Panc1 (cell line): ENCODE data around the gene MLN. TPM values are rescaled to one million over a fixed set of nuclear protein-coding genes. Genes with fewer than 3 reads are reported as not detected.

Source experiments
- ATAC-seq: fragments of 200-7000 bp; cut with Tn5 transposase; 2 replicates; pipeline ENCODE4 v1.9.1; 2020; ENCODE audit warnings: mild to moderate bottlenecking, moderate library complexity
- BruUV-seq: library from RNA; stranded (reverse); fragments of 400-500 nt; replicated peaks from 2 replicates; lab custom pipeline; 2021; lab: Mats Ljungman, UMichigan
- CTCF ChIA-PET: fragments of 300-600 bp; sonication (Branson Sonifier 250); formaldehyde crosslinking; loops from one replicate; lab custom pipeline; 2022; ENCODE audit warnings: antibody characterized with exemption; lab: Charles Lee
- POLR2A ChIA-PET: fragments of 300-600 bp; sonication (Branson Sonifier 250); formaldehyde crosslinking; loops from one replicate; lab custom pipeline; 2022; ENCODE audit warnings: antibody characterized with exemption; lab: Charles Lee
- DNase-seq: peaks from one replicate; pipeline ENCODE4 v3.0.0-alpha.2; 2010; ENCODE audit warnings: low read depth, low spot score
- H3K27ac ChIP-seq: 2 replicates; pipeline ENCODE4 v1.5.1; 2011; ENCODE audit warnings: mild to moderate bottlenecking, low read length, inconsistent platforms
- H3K27me3 ChIP-seq: fragments of 200-500 bp; sonication (Bioruptor generic); 2 replicates; pipeline ENCODE4 v1.6.0; 2014; ENCODE audit warnings: low read length, inconsistent platforms; ENCODE audit not compliant: control insufficient read depth, insufficient read depth
- H3K36me3 ChIP-seq: fragments of 200-500 bp; sonication (Bioruptor generic); 2 replicates; pipeline ENCODE4 v1.5.1; 2014; ENCODE audit warnings: inconsistent platforms, mild to moderate bottlenecking, low read length, moderate library complexity; ENCODE audit not compliant: control insufficient read depth, insufficient read depth
- H3K4me1 ChIP-seq: 2 replicates; pipeline ENCODE4 v1.5.1; 2011; ENCODE audit warnings: inconsistent platforms, mild to moderate bottlenecking, low read length, moderate library complexity; ENCODE audit not compliant: control insufficient read depth, insufficient read depth
- H3K4me3 ChIP-seq, 2 experiments: 2 replicates each; pipeline ENCODE4 v1.5.1; 2011 to 2012; ENCODE audit warnings: low read depth in 2 of 2, low read length in 2 of 2, mild to moderate bottlenecking in 2 of 2, inconsistent platforms in 1 of 2, moderate library complexity in 1 of 2
- H3K9me3 ChIP-seq: fragments of 200-500 bp; sonication (Bioruptor generic); 2 replicates; pipeline ENCODE4 v1.5.1; 2014; ENCODE audit warnings: low read depth, mild to moderate bottlenecking, inconsistent platforms, low read length, moderate library complexity; ENCODE audit not compliant: control insufficient read depth, insufficient read depth
- POLR2AphosphoS5 ChIP-seq: IDR thresholded peaks from 2 replicates; pipeline ENCODE4 v1.6.1; 2012; ENCODE audit warnings: mild to moderate bottlenecking, low read depth, low read length, moderate library complexity
- SIN3A ChIP-seq: IDR thresholded peaks from 2 replicates; pipeline ENCODE4 v1.6.1; 2012; ENCODE audit warnings: low read depth, mild to moderate bottlenecking, low read length, moderate library complexity, borderline replicate concordance; ENCODE audit not compliant: insufficient read depth
- TCF7L2 ChIP-seq: IDR thresholded peaks from 2 replicates; pipeline ENCODE4 v1.6.1; 2011; ENCODE audit warnings: mild to moderate bottlenecking, low read depth, low read length, inconsistent platforms
- in situ Hi-C: cut with HindIII; loops from 2 replicates; pipeline ENCODE4 v1.10.0; 2016; ENCODE audit warnings: low sequenced_read_pairs, low pct_unique_long_range_greater_than_20kb
- intact Hi-C: fragments of 100-400 bp; cut with micrococcal nuclease; formaldehyde crosslinking; loops from one replicate; pipeline ENCODE4 v1.10.0; 2022; ENCODE audit not compliant: unreplicated experiment
- total RNA-seq: library from RNA; stranded (reverse); gene quantifications from one replicate; pipeline ENCODE4 v1.2.1, GENCODE V29; 2021; ENCODE audit not compliant: unreplicated experiment
- TF ChIP-seq, protein P1 (sequence below): fragments of 450-650 bp; IDR thresholded peaks from 2 replicates; pipeline ENCODE4 v1.5.1; 2017; ENCODE audit warnings: mild to moderate bottlenecking
- TF ChIP-seq, protein P2 (sequence below), 2 experiments: IDR thresholded peaks; 2 replicates each; pipeline ENCODE4 v1.6.1; 2011 to 2012; ENCODE audit warnings: low read depth in 2 of 2, control low read depth in 1 of 2, low read length in 1 of 2, mild to moderate bottlenecking in 1 of 2, moderate library complexity in 1 of 2; ENCODE audit not compliant: insufficient read depth in 1 of 2

The MLN gene
- total RNA-seq, 1 experiment from 2014 or later, result not detected

DNA sequence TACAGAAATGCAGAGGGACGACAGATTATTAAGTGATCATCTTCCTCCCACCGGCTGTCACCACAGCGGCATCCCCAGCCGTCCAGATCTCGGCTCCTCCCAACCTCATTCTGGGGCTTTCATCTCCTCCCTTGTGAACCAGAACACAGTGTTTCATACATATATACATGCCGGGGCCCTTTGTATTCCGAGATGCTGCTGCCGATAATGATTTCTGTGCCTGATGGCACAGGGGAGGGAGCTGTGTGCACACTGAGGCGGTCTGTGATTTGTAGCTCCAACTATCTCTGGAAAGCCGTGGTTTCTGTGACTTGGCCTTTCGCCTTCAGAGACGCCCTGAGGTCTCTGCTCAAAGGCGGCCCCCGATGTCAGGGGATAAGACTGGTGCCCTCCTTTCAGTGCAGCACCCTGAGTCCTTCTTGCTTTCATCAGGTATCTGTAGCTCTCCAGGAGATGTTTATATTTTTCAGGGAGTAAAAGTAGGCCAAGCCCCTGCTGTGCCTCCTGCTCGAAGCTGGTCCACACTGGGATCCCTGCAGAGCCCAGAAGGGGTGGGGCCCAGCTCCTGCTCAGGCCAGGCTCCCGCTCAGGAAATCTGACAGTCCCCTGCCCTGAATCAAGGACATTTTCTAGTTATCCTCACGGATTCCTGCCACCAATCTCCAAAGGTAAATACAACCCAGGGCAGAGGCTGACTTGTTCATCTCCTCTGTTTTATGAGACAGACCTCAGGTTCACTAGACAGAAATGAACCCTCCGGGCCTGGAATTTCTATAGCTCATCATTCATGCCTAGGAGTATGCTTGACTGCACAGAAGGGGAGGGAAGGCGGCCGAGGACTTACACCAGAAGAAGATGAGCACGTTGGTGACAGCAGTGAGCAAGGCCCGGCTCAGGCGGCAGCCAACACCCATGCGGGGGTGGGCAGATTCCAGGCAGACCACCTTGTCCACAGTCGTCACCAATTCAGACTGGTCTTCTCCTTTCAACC lies 26.1 kb downstream of the MLN start:
- ATAC-seq (no peak), DNase-seq (no peak)
- TF ChIP-seq, protein P1, sequence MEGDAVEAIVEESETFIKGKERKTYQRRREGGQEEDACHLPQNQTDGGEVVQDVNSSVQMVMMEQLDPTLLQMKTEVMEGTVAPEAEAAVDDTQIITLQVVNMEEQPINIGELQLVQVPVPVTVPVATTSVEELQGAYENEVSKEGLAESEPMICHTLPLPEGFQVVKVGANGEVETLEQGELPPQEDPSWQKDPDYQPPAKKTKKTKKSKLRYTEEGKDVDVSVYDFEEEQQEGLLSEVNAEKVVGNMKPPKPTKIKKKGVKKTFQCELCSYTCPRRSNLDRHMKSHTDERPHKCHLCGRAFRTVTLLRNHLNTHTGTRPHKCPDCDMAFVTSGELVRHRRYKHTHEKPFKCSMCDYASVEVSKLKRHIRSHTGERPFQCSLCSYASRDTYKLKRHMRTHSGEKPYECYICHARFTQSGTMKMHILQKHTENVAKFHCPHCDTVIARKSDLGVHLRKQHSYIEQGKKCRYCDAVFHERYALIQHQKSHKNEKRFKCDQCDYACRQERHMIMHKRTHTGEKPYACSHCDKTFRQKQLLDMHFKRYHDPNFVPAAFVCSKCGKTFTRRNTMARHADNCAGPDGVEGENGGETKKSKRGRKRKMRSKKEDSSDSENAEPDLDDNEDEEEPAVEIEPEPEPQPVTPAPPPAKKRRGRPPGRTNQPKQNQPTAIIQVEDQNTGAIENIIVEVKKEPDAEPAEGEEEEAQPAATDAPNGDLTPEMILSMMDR, result no peak
- TF ChIP-seq, protein P2, sequence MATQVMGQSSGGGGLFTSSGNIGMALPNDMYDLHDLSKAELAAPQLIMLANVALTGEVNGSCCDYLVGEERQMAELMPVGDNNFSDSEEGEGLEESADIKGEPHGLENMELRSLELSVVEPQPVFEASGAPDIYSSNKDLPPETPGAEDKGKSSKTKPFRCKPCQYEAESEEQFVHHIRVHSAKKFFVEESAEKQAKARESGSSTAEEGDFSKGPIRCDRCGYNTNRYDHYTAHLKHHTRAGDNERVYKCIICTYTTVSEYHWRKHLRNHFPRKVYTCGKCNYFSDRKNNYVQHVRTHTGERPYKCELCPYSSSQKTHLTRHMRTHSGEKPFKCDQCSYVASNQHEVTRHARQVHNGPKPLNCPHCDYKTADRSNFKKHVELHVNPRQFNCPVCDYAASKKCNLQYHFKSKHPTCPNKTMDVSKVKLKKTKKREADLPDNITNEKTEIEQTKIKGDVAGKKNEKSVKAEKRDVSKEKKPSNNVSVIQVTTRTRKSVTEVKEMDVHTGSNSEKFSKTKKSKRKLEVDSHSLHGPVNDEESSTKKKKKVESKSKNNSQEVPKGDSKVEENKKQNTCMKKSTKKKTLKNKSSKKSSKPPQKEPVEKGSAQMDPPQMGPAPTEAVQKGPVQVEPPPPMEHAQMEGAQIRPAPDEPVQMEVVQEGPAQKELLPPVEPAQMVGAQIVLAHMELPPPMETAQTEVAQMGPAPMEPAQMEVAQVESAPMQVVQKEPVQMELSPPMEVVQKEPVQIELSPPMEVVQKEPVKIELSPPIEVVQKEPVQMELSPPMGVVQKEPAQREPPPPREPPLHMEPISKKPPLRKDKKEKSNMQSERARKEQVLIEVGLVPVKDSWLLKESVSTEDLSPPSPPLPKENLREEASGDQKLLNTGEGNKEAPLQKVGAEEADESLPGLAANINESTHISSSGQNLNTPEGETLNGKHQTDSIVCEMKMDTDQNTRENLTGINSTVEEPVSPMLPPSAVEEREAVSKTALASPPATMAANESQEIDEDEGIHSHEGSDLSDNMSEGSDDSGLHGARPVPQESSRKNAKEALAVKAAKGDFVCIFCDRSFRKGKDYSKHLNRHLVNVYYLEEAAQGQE (IDR thresholded peaks at IDR 0.05; ENCODE audit: insufficient read depth in 1 of 2, low read depth in 2 of 2, low read length in 1 of 2), result no peak
- TF ChIP-seq POLR2AphosphoS5 (no peak), SIN3A (no peak), TCF7L2 (no peak)
- no peaks in the 10 kb centered on the region for H3K27me3 ChIP-seq
- intact Hi-C loops, result no loop called here
- no peaks in the 10 kb centered on the region for H3K9me3 ChIP-seq
- H3K36me3 ChIP-seq, result peaks cover 22% of the 10 kb centered on the region
- BruUV-seq, result no TSS peak
- H3K27ac ChIP-seq, result no peak overlapping the region
- H3K4me3 ChIP-seq, result no peak overlapping the region
- CTCF ChIA-PET, result no interaction called here
- in situ Hi-C loops, result no loop called here
- peaks cover 38% of the 10 kb centered on the region for H3K4me1 ChIP-seq
- POLR2A ChIA-PET, result no interaction called here

DNA sequence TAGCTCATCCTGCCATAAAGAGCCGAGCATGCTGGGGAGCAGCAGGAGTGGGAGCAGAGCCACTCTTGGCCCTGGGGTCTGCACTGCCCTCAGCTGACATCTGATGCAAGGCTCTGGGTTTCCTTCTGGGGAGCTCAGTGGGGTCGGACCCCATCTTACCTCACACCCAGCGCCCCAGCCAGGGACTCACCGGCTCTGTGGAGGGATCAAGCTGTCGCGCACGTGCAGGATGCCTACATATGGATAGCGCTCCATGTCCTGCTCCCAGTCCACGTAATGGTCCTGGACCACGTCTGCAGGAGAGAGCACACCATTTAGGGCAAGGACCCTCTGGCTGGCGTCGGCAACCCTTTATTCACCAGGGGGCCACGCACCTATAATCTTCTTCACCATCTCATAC lies 27.0 kb downstream of the MLN start:
- H3K27ac ChIP-seq, result no peak overlapping the region
- H3K4me3 ChIP-seq, result no peak overlapping the region
- DNase-seq (no peak), ATAC-seq (no peak)
- peaks cover 37% of the 10 kb centered on the region for H3K4me1 ChIP-seq
- POLR2A ChIA-PET, result no interaction called here
- TF ChIP-seq TCF7L2 (no peak), SIN3A (no peak), POLR2AphosphoS5 (no peak)
- TF ChIP-seq, protein P1, result no peak
- TF ChIP-seq, protein P2 (IDR thresholded peaks at IDR 0.05; ENCODE audit: insufficient read depth in 1 of 2, low read depth in 2 of 2, low read length in 1 of 2), result no peak
- H3K36me3 ChIP-seq, result peaks cover 22% of the 10 kb centered on the region
- in situ Hi-C loops, result no loop called here
- H3K9me3 ChIP-seq, result no peaks in the 10 kb centered on the region
- CTCF ChIA-PET, result interaction anchor here (0.6 kb wide), 1 partner anchor 365 kb away, joined by 3 read pairs; no protein-coding TSS in a partner anchor
- intact Hi-C loops, result no loop called here
- H3K27me3 ChIP-seq, result no peaks in the 10 kb centered on the region
- no TSS peak for BruUV-seq
